Lung (tissue), 12 donors: Measurements from ENCODE around the gene CHCT1. TPM values are rescaled to one million over a fixed set of nuclear protein-coding genes. Genes with fewer than 3 reads are reported as not detected.

Source experiments
- ATAC-seq: fragments of 200-7000 bp; cut with Tn5 transposase; one replicate; pipeline ENCODE4 v1.9.1; 2020; ENCODE audit warnings: moderate number of reproducible peaks; ENCODE audit not compliant: insufficient read depth, low FRiP score
- DNase-seq, 3 donors: peaks; one replicate each; pipeline ENCODE4 v3.0.0-alpha.2; 2013 to 2017
- H3K27ac ChIP-seq, 2 donors: one replicate each; pipeline ENCODE4 v1.5.1; 2013; ENCODE audit warnings: mild to moderate bottlenecking in 2 of 2, moderate library complexity in 2 of 2, control low read depth in 1 of 2, inconsistent platforms in 1 of 2, low read depth in 1 of 2, low read length in 1 of 2
- H3K27me3 ChIP-seq, 3 donors: one replicate each; pipeline ENCODE4 v1.5.1; 2013; ENCODE audit warnings: low read length in 2 of 3; ENCODE audit not compliant: control insufficient read depth in 3 of 3, insufficient read depth in 3 of 3
- H3K36me3 ChIP-seq, 4 donors: one replicate each; pipeline ENCODE4 v1.5.1; 2013; ENCODE audit warnings: low read length in 4 of 4, mild to moderate bottlenecking in 1 of 4, moderate library complexity in 1 of 4; ENCODE audit not compliant: control insufficient read depth in 4 of 4, insufficient read depth in 4 of 4
- H3K4me1 ChIP-seq, 5 donors: one replicate each; pipeline ENCODE4 v1.5.1; 2013; ENCODE audit warnings: low read length in 5 of 5, mild to moderate bottlenecking in 2 of 5, moderate library complexity in 1 of 5; ENCODE audit not compliant: control insufficient read depth in 5 of 5, insufficient read depth in 5 of 5
- H3K4me3 ChIP-seq: one replicate; pipeline ENCODE4 v1.5.1; 2013; ENCODE audit warnings: mild to moderate bottlenecking, control low read depth, moderate library complexity
- H3K9ac ChIP-seq, 2 donors: one replicate each; pipeline ENCODE4 v1.5.1; 2013; ENCODE audit warnings: low read length in 2 of 2, control low read depth in 1 of 2; ENCODE audit not compliant: insufficient read depth in 1 of 2
- H3K9me3 ChIP-seq, 4 donors: one replicate each; pipeline ENCODE4 v1.5.1; 2013; ENCODE audit warnings: low read length in 3 of 4, mild to moderate bottlenecking in 1 of 4, moderate library complexity in 1 of 4; ENCODE audit not compliant: control insufficient read depth in 4 of 4, insufficient read depth in 3 of 4
- WGBS, 2 donors: extraction: QIAGEN DNeasy Blood & Tissue Kit; methylation state at CpG; one replicate each; pipeline ENCODE4 v1.1.7; 2013; 5-methylcytosine and 5-hydroxymethylcytosine counted together
- polyA plus RNA-seq, 2 donors: library from polyadenylated mRNA; stranded (reverse); fragments of 200-250 nt; gene quantifications; one replicate each; pipeline ENCODE4 v1.2.1, GENCODE V29; 2013
- total RNA-seq, 2 donors: library from RNA; depleted of rRNA in 1 of 2; stranded (reverse); fragments of >200 nt in 1 of 2; gene quantifications; one replicate each; pipeline ENCODE4 v1.2.1, GENCODE V29; 2014 to 2021
- TF ChIP-seq, protein P1 (sequence below): IDR thresholded peaks from 2 replicates; pipeline ENCODE4 v1.5.1; 2012; ENCODE audit warnings: mild to moderate bottlenecking; ENCODE audit errors: control extremely low read depth, extremely low read depth
- donor health status: control.
- donor health status: control.
- donor health status: Bipolar disorder and iron deficiency.
- donor health status: healthy.
- donor health status: DM: yes; HTN: yes; CAD: no.

CHCT1 gene
- total and polyA plus RNA-seq, 4 donors, result 0.10 to 0.12 TPM; not detected in 2

DNA sequence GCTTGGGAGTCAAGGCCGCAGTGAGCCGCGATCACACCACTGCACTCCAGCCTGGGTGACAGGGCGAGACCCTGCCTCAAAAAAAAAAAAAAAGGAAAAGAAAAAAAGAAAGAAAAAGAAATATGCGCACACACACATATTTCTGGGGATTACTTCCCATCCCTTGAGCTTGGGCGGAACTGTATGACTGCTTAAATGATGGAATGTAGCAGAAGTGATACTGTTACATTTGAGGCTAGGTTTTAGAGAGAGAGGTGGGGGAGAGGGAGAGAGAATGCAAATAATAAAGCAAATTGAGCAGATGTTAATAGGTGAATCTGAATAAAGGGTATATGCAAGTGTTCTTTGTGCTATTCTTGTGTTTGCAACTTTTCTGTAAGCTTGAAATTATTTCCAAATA, 18.3 kb upstream of the CHCT1 start:
- H3K9me3 ChIP-seq, result no peaks in the 10 kb centered on the region
- ATAC-seq, result no peak
- no peaks in the 10 kb centered on the region for H3K4me1 ChIP-seq
- H3K27me3 ChIP-seq, result no peaks in the 10 kb centered on the region
- no peak overlapping the region for H3K27ac ChIP-seq
- no peaks in the 10 kb centered on the region for H3K36me3 ChIP-seq
- 89 to 90% methylated on average over 6 of the region's 6 CpGs for WGBS, 2 donors
- no peak for DNase-seq
- H3K9ac ChIP-seq, result no peak overlapping the region
- no peak overlapping the region for H3K4me3 ChIP-seq
- TF ChIP-seq, protein P1, sequence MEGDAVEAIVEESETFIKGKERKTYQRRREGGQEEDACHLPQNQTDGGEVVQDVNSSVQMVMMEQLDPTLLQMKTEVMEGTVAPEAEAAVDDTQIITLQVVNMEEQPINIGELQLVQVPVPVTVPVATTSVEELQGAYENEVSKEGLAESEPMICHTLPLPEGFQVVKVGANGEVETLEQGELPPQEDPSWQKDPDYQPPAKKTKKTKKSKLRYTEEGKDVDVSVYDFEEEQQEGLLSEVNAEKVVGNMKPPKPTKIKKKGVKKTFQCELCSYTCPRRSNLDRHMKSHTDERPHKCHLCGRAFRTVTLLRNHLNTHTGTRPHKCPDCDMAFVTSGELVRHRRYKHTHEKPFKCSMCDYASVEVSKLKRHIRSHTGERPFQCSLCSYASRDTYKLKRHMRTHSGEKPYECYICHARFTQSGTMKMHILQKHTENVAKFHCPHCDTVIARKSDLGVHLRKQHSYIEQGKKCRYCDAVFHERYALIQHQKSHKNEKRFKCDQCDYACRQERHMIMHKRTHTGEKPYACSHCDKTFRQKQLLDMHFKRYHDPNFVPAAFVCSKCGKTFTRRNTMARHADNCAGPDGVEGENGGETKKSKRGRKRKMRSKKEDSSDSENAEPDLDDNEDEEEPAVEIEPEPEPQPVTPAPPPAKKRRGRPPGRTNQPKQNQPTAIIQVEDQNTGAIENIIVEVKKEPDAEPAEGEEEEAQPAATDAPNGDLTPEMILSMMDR, result no peak

DNA sequence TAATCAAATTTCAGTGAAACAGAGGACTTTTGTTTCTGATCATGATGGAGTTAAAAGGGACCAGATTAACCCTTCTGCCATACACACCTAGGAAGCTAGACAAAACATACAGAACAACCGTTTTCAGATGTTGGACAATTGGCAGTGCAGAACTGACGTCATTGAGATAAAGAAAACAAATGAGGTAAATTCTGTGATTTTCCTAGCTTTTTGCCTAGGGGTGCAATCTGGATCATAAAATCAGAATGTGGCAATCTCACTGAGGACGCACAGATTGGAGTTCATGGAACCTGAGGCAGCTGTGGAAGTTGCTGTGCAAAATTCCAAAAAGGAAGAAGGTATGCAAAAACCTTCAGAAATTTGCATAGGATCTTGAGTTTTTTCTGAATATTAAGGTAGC, 15.4 kb upstream of the CHCT1 start:
- DNase-seq, result no peak
- Histone ChIP-seq H3K9me3 (no peaks in the 10 kb centered on the region), H3K27me3 (no peaks in the 10 kb centered on the region), H3K4me1 (no peaks in the 10 kb centered on the region), H3K4me3 (no peak overlapping the region), H3K9ac (no peak overlapping the region), H3K27ac (no peak overlapping the region), H3K36me3 (no peaks in the 10 kb centered on the region)
- ATAC-seq, result no peak
- TF ChIP-seq, protein P1, result no peak
- 85 to 95% methylated on average over 3 of the region's 3 CpGs for WGBS, 2 donors

DNA sequence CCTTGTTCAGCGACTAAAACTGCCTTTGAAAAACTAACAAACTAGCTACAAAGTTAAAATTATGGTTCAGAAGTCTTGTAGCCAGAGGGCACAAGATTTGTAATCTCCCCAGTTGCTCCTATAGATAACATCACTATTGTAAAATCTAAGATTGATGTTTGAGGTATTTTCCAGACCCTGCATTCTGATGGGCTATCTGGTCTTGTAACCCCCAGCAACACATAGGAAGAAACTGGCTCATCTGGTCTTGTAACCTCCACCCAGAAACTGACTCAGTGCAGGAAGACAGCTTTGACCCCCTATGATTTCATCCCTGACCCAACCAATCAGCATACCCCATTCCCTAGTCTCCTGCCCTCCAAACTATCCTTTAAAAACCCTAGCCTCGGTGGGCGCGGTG, 12.3 kb upstream of the CHCT1 start:
- H3K4me1 ChIP-seq, result peaks cover 0 to 5% (median 0%) of the 10 kb centered on the region in 5 donors
- no peak overlapping the region for H3K27ac ChIP-seq
- H3K9me3 ChIP-seq, result no peaks in the 10 kb centered on the region
- H3K4me3 ChIP-seq, result no peak overlapping the region
- TF ChIP-seq, protein P1, result no peak
- H3K27me3 ChIP-seq, result no peaks in the 10 kb centered on the region
- DNase-seq, result no peak
- 96 to 97% methylated on average over 4 of the region's 4 CpGs for WGBS, 2 donors
- H3K9ac ChIP-seq, result no peak overlapping the region
- H3K36me3 ChIP-seq, result no peaks in the 10 kb centered on the region
- no peak for ATAC-seq

DNA sequence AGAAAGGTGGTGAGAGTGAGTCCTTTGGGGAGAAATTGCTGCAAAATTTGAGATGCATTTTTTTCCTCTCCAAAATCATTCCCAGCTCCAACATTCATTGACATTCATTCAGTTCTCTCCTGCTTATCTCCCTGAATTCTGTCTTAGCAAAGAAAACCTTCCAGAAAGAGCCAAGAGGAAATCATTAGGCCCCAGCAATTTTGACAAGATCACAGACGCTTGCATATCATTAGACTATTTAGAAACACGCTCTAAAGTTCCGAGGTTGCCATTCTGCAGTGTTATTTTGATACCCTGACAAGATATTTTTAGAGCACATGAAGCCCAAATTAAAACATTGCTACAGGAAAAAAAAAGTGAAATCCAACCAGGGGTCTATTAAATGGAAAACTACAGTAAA, 9.6 kb upstream of the CHCT1 start:
- H3K27me3 ChIP-seq, result no peaks in the 10 kb centered on the region
- no peak overlapping the region for H3K4me3 ChIP-seq
- ATAC-seq (no peak), DNase-seq (peak in 2 of 3 donors; percentile 11 to 40)
- no peaks in the 10 kb centered on the region for H3K9me3 ChIP-seq
- WGBS, 2 donors, result 80% methylated on average over 3 of the region's 3 CpGs
- no peak overlapping the region for H3K27ac ChIP-seq
- H3K4me1 ChIP-seq, result peaks cover 0 to 5% (median 0%) of the 10 kb centered on the region in 5 donors
- TF ChIP-seq, protein P1, result no peak
- H3K9ac ChIP-seq, result no peak overlapping the region
- H3K36me3 ChIP-seq, result no peaks in the 10 kb centered on the region
